Lung (tissue), 16 donors: ENCODE measurements around the gene PPIH. TPM values are rescaled to one million over a fixed set of nuclear protein-coding genes. Genes with fewer than 3 reads are reported as not detected.
A peak's percentile ranks its signal among the peaks of the same experiment; 100 is the strongest.

Experiments used
- ATAC-seq: fragments of 200-7000 bp; cut with Tn5 transposase; one replicate; pipeline ENCODE4 v1.9.1; 2020; ENCODE audit warnings: moderate number of reproducible peaks; ENCODE audit not compliant: insufficient read depth, low FRiP score
- DNase-seq, 3 donors: peaks; one replicate each; pipeline ENCODE4 v3.0.0-alpha.2; 2013 to 2017
- H3K27ac ChIP-seq, 2 donors: one replicate each; pipeline ENCODE4 v1.5.1; 2013; ENCODE audit warnings: mild to moderate bottlenecking in 2 of 2, moderate library complexity in 2 of 2, control low read depth in 1 of 2, inconsistent platforms in 1 of 2, low read depth in 1 of 2, low read length in 1 of 2
- H3K27me3 ChIP-seq, 3 donors: one replicate each; pipeline ENCODE4 v1.5.1; 2013; ENCODE audit warnings: low read length in 2 of 3; ENCODE audit not compliant: control insufficient read depth in 3 of 3, insufficient read depth in 3 of 3
- H3K36me3 ChIP-seq, 4 donors: one replicate each; pipeline ENCODE4 v1.5.1; 2013; ENCODE audit warnings: low read length in 4 of 4, mild to moderate bottlenecking in 1 of 4, moderate library complexity in 1 of 4; ENCODE audit not compliant: control insufficient read depth in 4 of 4, insufficient read depth in 4 of 4
- H3K4me1 ChIP-seq, 5 donors: one replicate each; pipeline ENCODE4 v1.5.1; 2013; ENCODE audit warnings: low read length in 5 of 5, mild to moderate bottlenecking in 2 of 5, moderate library complexity in 1 of 5; ENCODE audit not compliant: control insufficient read depth in 5 of 5, insufficient read depth in 5 of 5
- H3K4me3 ChIP-seq: one replicate; pipeline ENCODE4 v1.5.1; 2013; ENCODE audit warnings: mild to moderate bottlenecking, control low read depth, moderate library complexity
- H3K9ac ChIP-seq, 2 donors: one replicate each; pipeline ENCODE4 v1.5.1; 2013; ENCODE audit warnings: low read length in 2 of 2, control low read depth in 1 of 2; ENCODE audit not compliant: insufficient read depth in 1 of 2
- H3K9me3 ChIP-seq, 4 donors: one replicate each; pipeline ENCODE4 v1.5.1; 2013; ENCODE audit warnings: low read length in 3 of 4, mild to moderate bottlenecking in 1 of 4, moderate library complexity in 1 of 4; ENCODE audit not compliant: control insufficient read depth in 4 of 4, insufficient read depth in 3 of 4
- CTCF ChIP-seq: IDR thresholded peaks from 2 replicates; pipeline ENCODE4 v1.5.1; 2012; ENCODE audit warnings: mild to moderate bottlenecking; ENCODE audit errors: control extremely low read depth, extremely low read depth
- WGBS, 2 donors: extraction: QIAGEN DNeasy Blood & Tissue Kit; methylation state at CpG; one replicate each; pipeline ENCODE4 v1.1.7; 2013; 5-methylcytosine and 5-hydroxymethylcytosine counted together
- long read RNA-seq, 5 donors: transcript quantifications; one replicate each; lab custom pipeline, GENCODE V29; 2026
- polyA plus RNA-seq, 2 donors: library from polyadenylated mRNA; stranded (reverse); fragments of 200-250 nt; gene quantifications; one replicate each; pipeline ENCODE4 v1.2.1, GENCODE V29; 2013
- total RNA-seq, 2 donors: library from RNA; depleted of rRNA in 1 of 2; stranded (reverse); fragments of >200 nt in 1 of 2; gene quantifications; one replicate each; pipeline ENCODE4 v1.2.1, GENCODE V29; 2014 to 2021
- donor health status: control.
- donor health status: control.
- donor health status: Bipolar disorder and iron deficiency.
- donor health status: healthy.
- donor health status: DM: yes; HTN: yes; CAD: no.

PPIH gene
- 10 to 100 TPM; 28.6 to 31.0 TPM for total RNA-seq
- polyA plus RNA-seq, result 10 to 100 TPM; 31.8 to 68.1 TPM
- long read RNA-seq, donor 1, transcript PPIH-201 (10 exons, 752 nt), result major isoform, 7 of 13 reads
- long read RNA-seq, donor 1, partial matches to known transcripts, result 6 of 13 reads
- long read RNA-seq, donor 1, other reads (novel, unspliced or antisense), result 0 of 13 reads
- long read RNA-seq, donor 2, partial matches to known transcripts, result 5 of 7 reads
- long read RNA-seq, donor 2, other reads (novel, unspliced or antisense), result 0 of 7 reads
- long read RNA-seq, donor 3, transcript PPIH-201 (10 exons, 752 nt), result major isoform, 5 of 6 reads
- long read RNA-seq, donor 3, partial matches to known transcripts, result 0 of 6 reads
- long read RNA-seq, donor 3, other reads (novel, unspliced or antisense), result 0 of 6 reads
- long read RNA-seq, donor 4, partial matches to known transcripts, result 12 of 16 reads
- long read RNA-seq, donor 4, other reads (novel, unspliced or antisense), result 0 of 16 reads
- long read RNA-seq, donor 5, transcript PPIH-201 (10 exons, 752 nt), result major isoform, 17 of 37 reads
- long read RNA-seq, donor 5, partial matches to known transcripts, result 20 of 37 reads
- long read RNA-seq, donor 5, other reads (novel, unspliced or antisense), result 0 of 37 reads

- Histone ChIP-seq H3K27ac (peak within 1 kb of the TSS; percentile 57 to 92), H3K4me3 (peak within 1 kb of the TSS; percentile 86), H3K36me3 (peaks cover 0 to 19% (median 4%) of the 10 kb centered on the region in 4 donors), H3K27me3 (no peaks in the 10 kb centered on the region), H3K9ac (peak within 1 kb of the TSS; percentile 77 to 95), H3K9me3 (no peaks in the 10 kb centered on the region), H3K4me1 (peaks cover 0 to 15% (median 4%) of the 10 kb centered on the region in 5 donors)
- ATAC-seq (peak; percentile 99), DNase-seq (peak; percentile 95 to 98 (median 96))
- 0% methylated on average over 53 of the region's 53 CpGs for WGBS, 2 donors
- no peak for TF ChIP-seq CTCF
Measured at GRCh38 chr1:42657981-42658876, at the start of gene PPIH. Gene PPIH, plus strand, starts transcription at chr1:42658423. Its CDS starts 24 bp downstream, at chr1:42658447.

GRCh38 chr1:42613803-42614131 lies 44.5 kb upstream of the PPIH start:
- 72 to 85% methylated on average over 4 of the region's 4 CpGs for WGBS, 2 donors
- Histone ChIP-seq H3K9me3 (no peaks in the 10 kb centered on the region), H3K4me3 (no peak overlapping the region), H3K9ac (no peak overlapping the region), H3K27me3 (no peaks in the 10 kb centered on the region), H3K36me3 (no peaks in the 10 kb centered on the region), H3K27ac (no peak overlapping the region), H3K4me1 (no peaks in the 10 kb centered on the region)
- no peak for DNase-seq
- ATAC-seq, result no peak
- no peak for TF ChIP-seq CTCF

GRCh38 chr1:42618866-42619265 lies 39.4 kb upstream of the PPIH start:
- no peak for TF ChIP-seq CTCF
- Histone ChIP-seq H3K4me1 (no peaks in the 10 kb centered on the region), H3K4me3 (no peak overlapping the region), H3K27ac (no peak overlapping the region), H3K27me3 (no peaks in the 10 kb centered on the region), H3K9ac (no peak overlapping the region), H3K9me3 (no peaks in the 10 kb centered on the region), H3K36me3 (no peaks in the 10 kb centered on the region)
- ATAC-seq (no peak), DNase-seq (peak in 2 of 3 donors; percentile 9 to 27)
- WGBS, 2 donors, result 47 to 59% methylated on average over 2 of the region's 2 CpGs
